Measurements from ENCODE around the gene RIMBP2.

DNA sequence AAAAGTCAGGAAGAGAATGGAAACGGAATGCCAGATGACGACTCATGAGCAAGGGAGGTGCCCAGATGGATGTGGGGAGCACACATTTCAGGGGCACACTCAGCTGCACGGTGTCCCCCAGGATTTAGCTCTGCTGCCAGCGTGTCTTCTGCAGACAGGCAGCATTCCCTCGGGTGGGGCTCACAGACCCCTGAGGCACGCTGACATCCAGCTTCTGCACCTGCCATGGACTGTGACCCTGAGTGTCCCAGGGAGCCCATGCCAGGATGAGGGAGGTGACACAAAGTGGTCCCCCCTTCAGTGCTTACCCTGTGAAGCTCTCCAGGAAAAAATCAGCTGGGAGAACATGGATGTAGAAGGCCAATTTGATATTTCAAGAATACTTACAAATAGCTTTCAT is 294.2 kb downstream of the RIMBP2 start:
- TF ChIP-seq, protein P1, sequence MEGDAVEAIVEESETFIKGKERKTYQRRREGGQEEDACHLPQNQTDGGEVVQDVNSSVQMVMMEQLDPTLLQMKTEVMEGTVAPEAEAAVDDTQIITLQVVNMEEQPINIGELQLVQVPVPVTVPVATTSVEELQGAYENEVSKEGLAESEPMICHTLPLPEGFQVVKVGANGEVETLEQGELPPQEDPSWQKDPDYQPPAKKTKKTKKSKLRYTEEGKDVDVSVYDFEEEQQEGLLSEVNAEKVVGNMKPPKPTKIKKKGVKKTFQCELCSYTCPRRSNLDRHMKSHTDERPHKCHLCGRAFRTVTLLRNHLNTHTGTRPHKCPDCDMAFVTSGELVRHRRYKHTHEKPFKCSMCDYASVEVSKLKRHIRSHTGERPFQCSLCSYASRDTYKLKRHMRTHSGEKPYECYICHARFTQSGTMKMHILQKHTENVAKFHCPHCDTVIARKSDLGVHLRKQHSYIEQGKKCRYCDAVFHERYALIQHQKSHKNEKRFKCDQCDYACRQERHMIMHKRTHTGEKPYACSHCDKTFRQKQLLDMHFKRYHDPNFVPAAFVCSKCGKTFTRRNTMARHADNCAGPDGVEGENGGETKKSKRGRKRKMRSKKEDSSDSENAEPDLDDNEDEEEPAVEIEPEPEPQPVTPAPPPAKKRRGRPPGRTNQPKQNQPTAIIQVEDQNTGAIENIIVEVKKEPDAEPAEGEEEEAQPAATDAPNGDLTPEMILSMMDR (optimal IDR thresholded peaks at IDR 0.05 in 1 of 3, IDR thresholded peaks at IDR 0.05 in 1 of 3, conservative IDR thresholded peaks at IDR 0.05 in 1 of 3; ENCODE audit: extremely low read depth in 1 of 3, insufficient read depth in 2 of 3, low read length in 3 of 3): no peak
- TF ChIP-seq EZH2 (IDR thresholded peaks at IDR 0.05; ENCODE audit: low read length): no peak
